CD1c-positive myeloid dendritic cell (primary cell): ENCODE data around the gene PATZ1.
"Not testable (repeated sequence)": the region's sequence is repeated elsewhere in the genome, so short reads cannot be mapped to it uniquely, and the experiment has no call there.

Experiments
- DNase-seq: peaks from one replicate; pipeline ENCODE4 v3.0.0-alpha.2; 2016; ENCODE audit errors: extremely low spot score

The PATZ1 gene, protein sequence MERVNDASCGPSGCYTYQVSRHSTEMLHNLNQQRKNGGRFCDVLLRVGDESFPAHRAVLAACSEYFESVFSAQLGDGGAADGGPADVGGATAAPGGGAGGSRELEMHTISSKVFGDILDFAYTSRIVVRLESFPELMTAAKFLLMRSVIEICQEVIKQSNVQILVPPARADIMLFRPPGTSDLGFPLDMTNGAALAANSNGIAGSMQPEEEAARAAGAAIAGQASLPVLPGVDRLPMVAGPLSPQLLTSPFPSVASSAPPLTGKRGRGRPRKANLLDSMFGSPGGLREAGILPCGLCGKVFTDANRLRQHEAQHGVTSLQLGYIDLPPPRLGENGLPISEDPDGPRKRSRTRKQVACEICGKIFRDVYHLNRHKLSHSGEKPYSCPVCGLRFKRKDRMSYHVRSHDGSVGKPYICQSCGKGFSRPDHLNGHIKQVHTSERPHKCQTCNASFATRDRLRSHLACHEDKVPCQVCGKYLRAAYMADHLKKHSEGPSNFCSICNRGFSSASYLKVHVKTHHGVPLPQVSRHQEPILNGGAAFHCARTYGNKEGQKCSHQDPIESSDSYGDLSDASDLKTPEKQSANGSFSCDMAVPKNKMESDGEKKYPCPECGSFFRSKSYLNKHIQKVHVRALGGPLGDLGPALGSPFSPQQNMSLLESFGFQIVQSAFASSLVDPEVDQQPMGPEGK

GRCh38 chr22:31346255-31346732 is at the start of gene PATZ1:
TSS of gene PATZ1 (minus strand) at chr22:31346346. CDS start at chr22:31345602, 744 bp downstream.
- peak; percentile 80 for DNase-seq

DNA sequence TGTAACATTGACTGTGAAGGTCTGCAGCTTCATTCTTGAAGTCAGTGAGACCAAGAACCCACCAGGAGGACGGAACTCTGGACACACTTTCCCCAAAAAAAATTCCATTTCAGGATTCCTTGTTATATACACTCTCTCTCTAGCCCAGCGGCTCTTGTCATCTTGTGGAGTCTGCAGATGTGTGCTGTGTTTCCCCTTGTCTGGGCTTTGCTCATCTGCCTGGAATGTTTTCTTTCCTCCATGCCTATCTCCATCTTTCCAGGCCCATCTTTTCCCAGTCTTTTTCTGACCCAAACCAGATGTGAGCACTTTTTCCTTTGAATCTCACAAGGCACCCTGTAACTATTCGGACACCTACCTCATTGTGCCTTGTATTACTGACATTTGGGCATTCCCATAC is 48.2 kb upstream of the PATZ1 start:
- no peak for DNase-seq

DNA sequence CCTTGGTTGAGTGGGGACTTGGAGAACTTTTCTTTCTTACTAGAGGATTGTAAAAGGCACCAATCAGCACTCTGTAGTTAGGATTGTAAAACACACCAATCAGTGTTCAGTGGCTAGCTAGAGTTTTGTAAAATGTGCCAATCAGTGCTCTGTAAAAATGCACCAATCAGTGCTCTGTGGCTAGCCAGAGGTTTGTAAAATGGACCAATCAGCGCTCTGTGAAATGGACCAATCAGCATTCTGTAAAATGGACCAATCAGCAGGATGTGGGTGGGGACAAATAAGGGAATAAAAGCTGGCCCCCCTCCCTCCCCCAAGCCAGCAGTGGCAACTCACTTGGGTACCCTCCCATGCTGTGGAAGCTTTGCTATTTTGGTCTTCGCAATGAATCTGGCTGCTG is 47.7 kb upstream of the PATZ1 start:
- no peak for DNase-seq

GRCh38 chr22:31378651-31379050 is 32.5 kb upstream of the PATZ1 start:
- not testable (repeated sequence) for DNase-seq

DNA sequence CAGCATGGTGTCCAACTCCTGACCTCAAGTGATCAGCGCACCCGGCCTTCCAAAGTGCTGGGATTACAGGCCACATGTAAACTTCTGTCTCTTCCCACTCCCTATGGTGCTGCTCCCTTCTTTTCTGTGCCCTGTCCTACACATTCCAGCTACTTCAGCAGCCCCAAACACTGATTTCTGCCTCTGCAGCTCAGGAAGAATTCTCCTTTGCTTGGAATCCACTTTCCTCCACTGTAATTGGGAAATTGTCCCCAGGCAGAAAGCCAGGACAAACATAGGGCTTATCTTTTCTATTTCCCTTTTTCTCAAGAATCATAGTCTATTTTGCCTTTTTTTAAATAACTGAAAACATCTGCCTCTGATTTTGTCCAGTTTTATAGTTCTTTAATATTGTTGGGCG is 32.0 kb upstream of the PATZ1 start:
- no peak for DNase-seq

DNA sequence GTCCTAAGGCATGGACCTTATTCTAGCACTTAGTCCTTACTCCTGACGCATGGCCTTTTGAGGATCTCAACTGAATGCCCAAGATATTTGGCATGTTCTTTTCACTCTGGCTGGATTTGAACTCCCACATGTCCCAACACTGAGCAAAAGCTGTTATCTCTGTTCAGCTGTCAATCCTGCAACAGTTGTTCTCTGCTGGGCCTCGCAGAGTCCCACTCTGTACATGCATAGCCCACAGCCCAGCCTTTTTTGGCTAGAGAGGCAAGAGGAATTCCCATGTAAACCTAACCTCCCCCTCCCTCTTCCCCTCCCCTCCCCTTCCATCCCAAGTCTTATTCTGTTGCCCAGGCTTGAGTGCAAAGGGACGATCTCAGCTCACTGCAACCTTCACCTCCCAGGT is 31.5 kb upstream of the PATZ1 start:
- no peak for DNase-seq

GRCh38 chr22:31367426-31367825 is 21.3 kb upstream of the PATZ1 start:
- DNase-seq, result no peak

DNA sequence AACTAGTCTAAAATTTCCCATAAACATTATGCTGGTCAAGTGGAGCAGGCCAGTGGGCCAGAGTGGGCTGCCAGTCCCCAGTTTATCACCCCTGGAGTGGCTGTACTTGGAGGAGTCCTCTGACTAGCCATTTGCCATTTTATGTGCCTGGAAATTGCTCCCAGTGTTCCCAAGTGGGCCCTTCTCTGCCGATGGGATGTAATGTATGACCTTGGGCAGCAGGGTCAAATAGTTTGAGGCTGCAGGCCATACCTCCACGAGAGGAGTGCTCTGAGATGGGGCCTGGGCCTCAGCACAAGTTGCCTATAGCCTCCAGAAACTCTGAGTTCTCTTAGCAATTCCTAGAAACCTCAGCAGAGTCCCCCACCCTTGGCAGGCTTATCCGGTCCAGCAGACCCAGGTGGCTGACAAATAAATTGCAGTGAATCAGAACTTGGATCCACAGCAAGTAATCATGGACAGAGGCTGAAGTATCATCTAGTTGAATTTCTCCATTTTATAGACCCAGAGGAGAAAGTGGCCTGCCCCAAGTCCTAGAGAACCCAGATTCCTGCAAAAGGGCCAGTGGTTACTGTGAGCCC is 17.8 kb upstream of the PATZ1 start:
- DNase-seq, result no peak

GRCh38 chr22:31361743-31362142 is 15.6 kb upstream of the PATZ1 start:
- DNase-seq, result no peak

GRCh38 chr22:31360029-31360428 is 13.9 kb upstream of the PATZ1 start:
- no peak for DNase-seq

GRCh38 chr22:31354515-31354914 is 8.4 kb upstream of the PATZ1 start:
- DNase-seq, result no peak

- DNase-seq, result no peak
Observed at GRCh38 chr22:31350410-31350863, 4.3 kb upstream of the PATZ1 start.

- DNase-seq, result no peak
Observed at GRCh38 chr22:31349960-31350359, 3.8 kb upstream of the PATZ1 start.

DNA sequence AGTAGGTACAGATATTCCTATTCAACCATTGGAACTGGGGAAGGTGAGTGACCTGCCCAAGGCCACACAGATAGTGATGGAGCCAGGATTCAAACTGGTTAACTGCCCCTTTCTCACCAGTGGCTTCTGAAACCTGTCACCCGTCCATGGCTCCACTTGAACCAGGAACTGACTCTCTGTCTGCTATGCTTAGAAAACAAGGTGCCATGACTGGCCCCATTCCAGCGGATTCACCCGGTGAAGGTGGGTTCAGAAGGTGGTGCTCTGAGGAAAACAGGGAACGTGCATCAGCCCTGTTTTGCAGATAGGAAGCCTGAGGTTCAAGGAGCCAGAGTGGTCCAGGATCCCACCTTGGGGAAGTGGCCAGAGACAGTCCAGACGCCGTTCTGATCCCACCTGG is 2.6 kb upstream of the PATZ1 start:
- no peak for DNase-seq

DNA sequence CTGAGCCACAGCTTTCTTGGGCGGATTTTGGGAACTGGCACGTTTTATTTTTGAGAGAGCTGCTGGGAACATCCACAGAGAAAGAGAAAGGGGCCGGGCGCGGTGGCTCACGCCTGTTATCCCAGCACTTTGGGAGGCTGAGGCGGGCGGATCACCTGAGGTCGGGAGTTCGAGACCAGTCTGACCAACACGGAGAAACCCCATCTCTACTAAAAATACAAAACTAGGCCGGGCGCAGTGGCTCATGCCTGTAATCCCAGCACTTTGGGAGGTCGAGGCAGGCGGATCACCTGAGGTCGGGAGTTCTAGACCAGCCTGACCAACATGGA is 1.8 kb upstream of the PATZ1 start:
- DNase-seq, result not testable (repeated sequence)

GRCh38 chr22:31347251-31348008 is 1.3 kb upstream of the PATZ1 start:
- peak; percentile 80 for DNase-seq

DNA sequence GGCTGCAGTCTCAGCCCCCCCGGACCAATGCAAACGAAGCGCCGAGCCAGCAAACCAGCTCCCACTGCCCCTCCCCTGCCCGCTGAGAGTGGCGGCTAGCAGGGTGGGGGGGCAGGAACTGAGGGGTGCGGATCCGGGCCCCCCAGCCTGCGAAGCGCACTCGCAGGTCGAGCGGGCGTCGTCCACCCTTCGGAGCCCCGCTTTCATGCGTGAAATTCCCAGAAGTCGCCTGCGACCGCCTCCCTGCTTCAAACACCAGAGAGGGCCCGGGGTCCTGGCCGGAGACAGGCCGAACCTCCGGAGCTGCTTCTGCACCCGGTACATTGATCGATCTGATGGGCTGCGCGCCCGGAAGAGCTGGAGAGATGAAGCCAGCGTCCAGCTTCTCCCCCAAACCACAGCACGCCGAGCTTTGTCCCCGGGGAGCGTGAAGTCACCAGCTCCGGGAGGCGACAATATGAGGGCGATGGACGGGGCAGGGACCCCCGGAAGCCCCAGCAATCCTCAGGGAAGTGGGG is 646 bp upstream of the PATZ1 start:
- no peak for DNase-seq

GRCh38 chr22:31345331-31346254 is 553 bp downstream of the PATZ1 start:
- DNase-seq, result peak; percentile 95

DNA sequence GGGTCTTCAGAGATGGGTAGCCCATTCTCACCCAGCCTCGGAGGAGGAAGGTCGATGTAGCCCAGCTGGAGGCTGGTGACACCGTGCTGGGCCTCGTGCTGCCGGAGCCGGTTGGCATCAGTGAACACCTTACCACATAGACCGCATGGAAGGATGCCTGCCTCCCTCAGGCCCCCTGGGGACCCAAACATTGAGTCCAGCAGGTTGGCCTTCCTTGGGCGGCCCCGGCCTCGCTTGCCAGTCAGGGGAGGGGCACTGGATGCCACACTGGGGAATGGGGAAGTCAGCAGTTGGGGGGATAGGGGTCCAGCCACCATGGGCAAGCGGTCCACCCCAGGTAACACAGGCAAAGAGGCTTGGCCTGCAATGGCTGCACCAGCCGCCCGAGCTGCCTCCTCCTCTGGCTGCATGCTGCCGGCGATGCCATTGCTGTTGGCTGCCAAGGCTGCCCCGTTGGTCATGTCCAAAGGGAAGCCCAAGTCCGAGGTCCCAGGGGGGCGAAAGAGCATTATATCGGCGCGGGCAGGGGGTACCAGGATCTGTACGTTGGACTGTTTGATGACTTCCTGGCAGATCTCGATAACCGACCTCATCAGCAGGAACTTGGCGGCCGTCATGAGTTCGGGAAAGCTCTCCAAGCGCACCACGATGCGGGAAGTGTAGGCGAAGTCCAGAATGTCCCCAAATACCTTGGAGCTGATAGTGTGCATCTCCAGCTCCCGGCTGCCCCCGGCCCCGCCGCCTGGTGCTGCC is 1.4 kb downstream of the PATZ1 start:
- peak; percentile 15 for DNase-seq

DNA sequence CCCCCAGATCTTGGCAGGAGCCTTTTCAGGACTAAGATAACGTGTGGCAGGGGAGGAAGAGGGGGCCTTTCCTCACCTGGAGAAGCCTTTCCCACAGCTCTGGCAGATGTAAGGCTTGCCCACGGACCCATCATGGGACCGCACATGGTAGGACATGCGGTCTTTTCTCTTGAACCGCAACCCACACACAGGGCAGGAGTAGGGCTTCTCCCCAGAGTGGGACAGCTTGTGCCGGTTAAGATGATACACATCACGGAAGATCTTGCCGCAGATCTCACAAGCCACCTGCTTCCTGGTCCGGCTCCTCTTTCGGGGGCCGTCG is 1.9 kb downstream of the PATZ1 start:
- no peak for DNase-seq
